Measurements from ENCODE around the gene AFF4. TPM values are rescaled to one million over a fixed set of nuclear protein-coding genes. Genes with fewer than 3 reads are reported as not detected.

Gene AFF4
- total and polyA plus RNA-seq, 8 donors = 59.5 to 86.1 (median 66.7) TPM

DNA sequence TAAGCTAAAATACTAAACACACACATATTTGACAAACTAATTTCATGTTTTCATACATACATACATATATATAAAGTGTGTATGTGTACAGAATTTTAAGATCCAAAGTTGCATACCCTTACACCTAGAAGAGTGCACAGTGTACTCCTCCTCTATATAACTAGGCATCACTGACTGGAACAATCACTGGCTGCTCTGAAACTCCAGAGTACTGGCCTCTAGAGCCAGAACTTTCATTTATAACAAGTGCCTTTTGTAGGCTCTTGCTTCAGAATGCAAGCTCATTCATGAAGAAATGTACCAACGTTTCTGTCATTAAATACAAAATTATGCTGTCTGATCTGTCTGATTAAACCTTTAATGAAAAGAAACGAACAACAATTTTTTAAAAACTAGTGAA is 86.0 kb downstream of the AFF4 start:
- Histone ChIP-seq H3K27ac (no peak overlapping the region), H3K36me3 (peaks cover 0 to 72% of the 10 kb centered on the region in 2 donors), H3K9me3 (no peaks in the 10 kb centered on the region), H3K4me3 (no peak overlapping the region), H3K4me1 (no peaks in the 10 kb centered on the region), H3K27me3 (no peaks in the 10 kb centered on the region)
- intact Hi-C loops (cut with DNase I) = no loop called here
- TF ChIP-seq, protein P1, sequence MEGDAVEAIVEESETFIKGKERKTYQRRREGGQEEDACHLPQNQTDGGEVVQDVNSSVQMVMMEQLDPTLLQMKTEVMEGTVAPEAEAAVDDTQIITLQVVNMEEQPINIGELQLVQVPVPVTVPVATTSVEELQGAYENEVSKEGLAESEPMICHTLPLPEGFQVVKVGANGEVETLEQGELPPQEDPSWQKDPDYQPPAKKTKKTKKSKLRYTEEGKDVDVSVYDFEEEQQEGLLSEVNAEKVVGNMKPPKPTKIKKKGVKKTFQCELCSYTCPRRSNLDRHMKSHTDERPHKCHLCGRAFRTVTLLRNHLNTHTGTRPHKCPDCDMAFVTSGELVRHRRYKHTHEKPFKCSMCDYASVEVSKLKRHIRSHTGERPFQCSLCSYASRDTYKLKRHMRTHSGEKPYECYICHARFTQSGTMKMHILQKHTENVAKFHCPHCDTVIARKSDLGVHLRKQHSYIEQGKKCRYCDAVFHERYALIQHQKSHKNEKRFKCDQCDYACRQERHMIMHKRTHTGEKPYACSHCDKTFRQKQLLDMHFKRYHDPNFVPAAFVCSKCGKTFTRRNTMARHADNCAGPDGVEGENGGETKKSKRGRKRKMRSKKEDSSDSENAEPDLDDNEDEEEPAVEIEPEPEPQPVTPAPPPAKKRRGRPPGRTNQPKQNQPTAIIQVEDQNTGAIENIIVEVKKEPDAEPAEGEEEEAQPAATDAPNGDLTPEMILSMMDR (IDR thresholded peaks at IDR 0.05) = no peak
- DNase-seq = no peak
- ATAC-seq = peak; percentile 14

DNA sequence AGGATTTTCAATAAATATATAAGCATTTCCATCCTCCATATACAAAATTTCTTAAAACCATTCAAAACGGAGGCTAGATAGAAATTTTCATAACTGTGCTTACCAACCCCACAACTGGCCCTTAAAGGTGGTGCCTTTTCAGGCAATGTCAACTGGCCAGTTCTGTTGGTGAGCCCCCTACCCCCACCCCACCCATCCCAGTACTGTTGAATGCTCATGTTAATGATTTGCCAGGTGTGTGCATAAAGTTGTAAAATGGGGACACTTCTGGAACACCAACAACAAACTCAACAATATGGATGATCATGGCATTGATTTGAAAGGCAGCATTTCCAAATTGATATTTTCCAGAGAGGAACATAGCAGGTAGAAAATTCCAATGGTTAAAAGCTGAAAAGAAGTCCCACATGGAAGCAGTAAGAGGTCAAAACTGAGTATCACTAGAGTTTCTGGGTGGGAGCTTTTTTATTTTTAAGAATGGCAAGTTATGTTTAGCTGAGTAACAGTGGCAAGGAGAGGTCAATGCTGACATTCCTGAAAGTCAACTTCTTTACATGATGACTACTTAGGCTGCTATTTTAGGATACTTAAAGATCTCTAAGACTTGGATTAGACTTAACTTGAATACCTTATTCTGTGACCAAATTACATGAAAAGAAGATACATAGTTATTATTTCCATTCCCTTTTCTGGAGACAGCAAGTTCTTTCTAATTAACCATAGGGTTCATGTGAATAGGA is 87.2 kb downstream of the AFF4 start:
- Histone ChIP-seq H3K4me3 (no peak overlapping the region), H3K4me1 (no peaks in the 10 kb centered on the region), H3K27ac (peak overlapping the region in 1 of 2 donors; percentile 44), H3K36me3 (peaks cover 0 to 72% of the 10 kb centered on the region in 2 donors), H3K27me3 (no peaks in the 10 kb centered on the region), H3K9me3 (no peaks in the 10 kb centered on the region)
- no peak for DNase-seq
- ATAC-seq = peak; percentile 50
- intact Hi-C loops (cut with DNase I) = no loop called here
- TF ChIP-seq, protein P1 (IDR thresholded peaks at IDR 0.05) = no peak

DNA sequence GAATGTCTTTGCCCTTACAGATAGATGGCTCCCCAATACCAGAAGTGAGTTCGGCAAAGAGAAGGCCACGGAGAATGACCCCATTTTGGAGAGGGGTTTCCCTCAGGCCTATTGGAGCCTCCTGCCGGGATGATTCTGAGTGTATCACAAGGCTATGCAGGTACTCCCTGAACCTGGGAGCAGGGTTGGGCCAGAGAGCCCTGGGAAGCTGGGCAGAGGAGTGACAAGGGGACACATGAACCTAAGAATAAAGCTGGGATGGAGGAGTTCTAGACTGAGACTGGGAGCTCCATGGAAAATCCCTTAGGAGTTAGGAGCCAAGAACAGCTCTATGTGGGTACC is 89.5 kb downstream of the AFF4 start:
- H3K36me3 ChIP-seq = peaks cover 0 to 72% of the 10 kb centered on the region in 2 donors
- no peaks in the 10 kb centered on the region for H3K9me3 ChIP-seq
- no peaks in the 10 kb centered on the region for H3K4me1 ChIP-seq
- DNase-seq (no peak), ATAC-seq (no peak)
- TF ChIP-seq, protein P1 (IDR thresholded peaks at IDR 0.05) = no peak
- H3K4me3 ChIP-seq = no peak overlapping the region
- no peaks in the 10 kb centered on the region for H3K27me3 ChIP-seq
- H3K27ac ChIP-seq = no peak overlapping the region
- intact Hi-C loops (cut with DNase I) = no loop called here

DNA sequence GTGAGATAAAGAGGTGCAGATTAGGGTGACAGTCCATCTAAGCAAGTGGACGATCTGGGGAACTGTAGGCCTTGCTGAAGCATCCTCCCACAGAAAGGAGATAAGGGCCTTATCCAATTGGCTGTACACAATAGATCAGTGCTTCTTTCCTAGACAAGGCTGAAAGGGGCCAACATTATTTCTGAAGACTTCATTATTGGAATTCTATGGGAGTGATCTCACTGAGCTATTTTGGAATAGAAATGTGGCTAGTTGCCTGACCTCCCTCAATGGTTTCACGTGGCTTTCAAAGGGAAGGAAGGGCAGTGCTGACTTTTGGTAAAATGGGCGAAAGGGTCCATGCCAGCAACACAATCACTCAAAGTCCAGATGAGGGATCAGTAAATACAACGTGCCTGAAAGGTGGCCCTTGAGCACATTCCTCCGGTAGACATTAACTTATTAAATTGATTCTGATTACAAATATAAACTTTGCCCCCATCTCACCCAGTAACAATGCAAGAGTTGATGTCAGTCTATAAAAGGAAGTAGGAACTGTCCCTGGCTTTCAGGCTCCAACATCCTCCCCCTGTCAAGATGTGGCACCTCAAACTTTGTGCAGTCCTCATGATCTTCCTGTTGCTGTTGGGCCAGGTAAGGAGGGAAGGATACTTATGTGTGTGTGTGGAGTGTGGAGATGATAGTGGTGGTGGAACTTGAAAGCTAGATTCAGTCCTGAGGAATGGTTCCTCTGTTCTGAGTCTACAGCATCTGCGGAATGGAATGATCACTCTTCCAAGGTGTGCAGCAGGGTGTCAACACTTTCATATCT is 90.1 kb downstream of the AFF4 start, which contains the start of gene LEAP2:
LEAP2 (plus strand) TSS at position 550 of the 811 bp plus-strand sequence; CDS start at position 577, 27 bp downstream.
- TF ChIP-seq, protein P1 (IDR thresholded peaks at IDR 0.05) = no peak
- peaks cover 0 to 72% of the 10 kb centered on the region in 2 donors for H3K36me3 ChIP-seq
- intact Hi-C loops (cut with DNase I) = no loop called here

DNA sequence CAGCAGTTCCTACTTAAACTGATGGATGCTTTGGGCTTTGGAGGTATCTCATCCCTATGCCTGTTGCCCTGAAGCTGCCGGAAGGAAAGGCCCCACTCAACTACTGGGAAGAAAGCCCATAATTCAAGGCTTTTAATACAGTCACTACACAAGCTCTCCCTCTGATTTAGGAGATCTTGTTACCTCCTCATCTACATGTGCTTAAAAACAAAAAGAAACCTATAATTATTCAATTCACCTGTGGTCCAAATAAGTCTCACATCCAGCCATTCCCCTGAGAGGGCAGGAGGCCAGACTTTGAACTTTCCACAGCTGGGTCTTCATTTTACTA is 90.7 kb downstream of the AFF4 start:
- TF ChIP-seq, protein P1 (IDR thresholded peaks at IDR 0.05) = no peak
- peaks cover 0 to 72% of the 10 kb centered on the region in 2 donors for H3K36me3 ChIP-seq
- H3K27ac ChIP-seq = peak overlapping the region in 1 of 2 donors; percentile 27

More for the DNA sequence above, 90.1 kb downstream of the AFF4 start, which contains the start of gene LEAP2:
- Histone ChIP-seq H3K27ac (peak within 1 kb of the TSS in 1 of 2 donors; percentile 27), H3K9me3 (no peaks in the 10 kb centered on the region), H3K4me1 (no peaks in the 10 kb centered on the region), H3K27me3 (no peaks in the 10 kb centered on the region), H3K4me3 (no peak within 1 kb of the TSS)
- ATAC-seq (peak; percentile 45), DNase-seq (no peak)

More for the DNA sequence above, 90.7 kb downstream of the AFF4 start:
- ATAC-seq = no peak
- H3K27me3 ChIP-seq = no peaks in the 10 kb centered on the region
- intact Hi-C loops (cut with DNase I) = no loop called here
- no peak for DNase-seq
- H3K4me3 ChIP-seq = no peak overlapping the region
- no peaks in the 10 kb centered on the region for H3K9me3 ChIP-seq
- peaks cover 0 to 4% of the 10 kb centered on the region in 2 donors for H3K4me1 ChIP-seq
